Brain microvascular endothelial cell (primary cell): ENCODE data around the gene OTOR.
A peak's percentile ranks its signal among the peaks of the same experiment; 100 is the strongest.

Experiments
- DNase-seq: peaks from one replicate; pipeline ENCODE4 v3.0.0-alpha.2; 2020
- H3K27ac ChIP-seq: fragments of 250-450 bp; sonication (Bioruptor Pico); 2 replicates; pipeline ENCODE4 v1.5.1; 2020; ENCODE audit warnings: mild to moderate bottlenecking, moderate library complexity
- H3K27me3 ChIP-seq: fragments of 250-450 bp; sonication (Bioruptor Pico); replicated peaks from 2 replicates; pipeline ENCODE4 v1.5.1; 2020; ENCODE audit warnings: mild to moderate bottlenecking
- H3K36me3 ChIP-seq: fragments of 250-450 bp; sonication (Bioruptor Pico); replicated peaks from 2 replicates; pipeline ENCODE4 v1.5.1; 2020; ENCODE audit warnings: mild to moderate bottlenecking
- H3K4me3 ChIP-seq: 2 replicates; pipeline ENCODE4 v1.5.1; 2011; ENCODE audit warnings: low read depth, mild to moderate bottlenecking, control low read depth, low read length, moderate library complexity
- CTCF ChIP-seq: IDR thresholded peaks from 2 replicates; pipeline ENCODE4 v1.5.1; 2011; ENCODE audit warnings: low read depth, mild to moderate bottlenecking, moderate library complexity, low read length, control low read depth, inconsistent platforms; ENCODE audit errors: missing control alignments
- in situ Hi-C: cut with HindIII; loops from 2 replicates; pipeline ENCODE4 v1.10.0; 2017; ENCODE audit warnings: low sequenced_read_pairs, low pct_ligation_motif_present

The OTOR gene

GRCh38 chr20:16714751-16715150, 33.4 kb upstream of the OTOR start:
- in situ Hi-C loops: no loop called here
- no peaks in the 10 kb centered on the region for H3K27me3 ChIP-seq

GRCh38 chr20:16719421-16719820, 28.7 kb upstream of the OTOR start:
- in situ Hi-C loops: no loop called here
- no peak overlapping the region for H3K4me3 ChIP-seq
- no peak for TF ChIP-seq CTCF
- no peaks in the 10 kb centered on the region for H3K36me3 ChIP-seq
- H3K27me3 ChIP-seq: no peaks in the 10 kb centered on the region
- H3K27ac ChIP-seq: no peak overlapping the region
- DNase-seq: no peak

More at GRCh38 chr20:16714751-16715150, 33.4 kb upstream of the OTOR start:
- Histone ChIP-seq H3K27ac (no peak overlapping the region), H3K36me3 (no peaks in the 10 kb centered on the region), H3K4me3 (no peak overlapping the region)
- DNase-seq: no peak
- TF ChIP-seq CTCF: no peak

GRCh38 chr20:16729080-16729479, 19.1 kb upstream of the OTOR start:
- in situ Hi-C loops: no loop called here
- H3K4me3 ChIP-seq: no peak overlapping the region

GRCh38 chr20:16729565-16730460, 18.3 kb upstream of the OTOR start, which contains the start of gene SNRPB2:
SNRPB2 (plus strand) TSS chr20:16730026; CDS start chr20:16731703, 1,677 bp downstream.
- no peak for TF ChIP-seq CTCF
- H3K27me3 ChIP-seq: no peaks in the 10 kb centered on the region
- peak within 1 kb of the TSS; percentile 84 for H3K27ac ChIP-seq
- in situ Hi-C loops: no loop called here
- peak within 1 kb of the TSS; percentile 98 for H3K4me3 ChIP-seq
- peaks cover 11% of the 10 kb centered on the region for H3K36me3 ChIP-seq
- DNase-seq: peak; percentile 96

More at GRCh38 chr20:16729080-16729479, 19.1 kb upstream of the OTOR start:
- H3K36me3 ChIP-seq: peaks cover 7% of the 10 kb centered on the region
- TF ChIP-seq CTCF: no peak
- no peak for DNase-seq
- H3K27ac ChIP-seq: no peak overlapping the region
- H3K27me3 ChIP-seq: no peaks in the 10 kb centered on the region

- no peak for TF ChIP-seq CTCF
- in situ Hi-C loops: no loop called here
- Histone ChIP-seq H3K27ac (no peak overlapping the region), H3K36me3 (peaks cover 14% of the 10 kb centered on the region), H3K27me3 (no peaks in the 10 kb centered on the region), H3K4me3 (no peak overlapping the region)
- DNase-seq: no peak
Observed at GRCh38 chr20:16732506-16733152, 15.5 kb upstream of the OTOR start.
